Left cardiac atrium (tissue), 4 donors: ENCODE measurements around the gene PEMT. TPM values are rescaled to one million over a fixed set of nuclear protein-coding genes. Genes with fewer than 3 reads are reported as not detected.

ENCODE experiments used
- ATAC-seq, 2 donors: fragments of 200-7000 bp; cut with Tn5 transposase; one replicate each; pipeline ENCODE4 v1.9.1; 2020; ENCODE audit warnings: mild to moderate bottlenecking in 2 of 2, moderate library complexity in 2 of 2
- DNase-seq: peaks from one replicate; pipeline ENCODE4 v3.0.0-alpha.2; 2020
- intact Hi-C, 2 donors: fragments of 100-400 bp; cut with DNase I; formaldehyde crosslinking; loops; one replicate each; pipeline versions ENCODE4 v1.14.1 to v1.15.1; 2022 to 2023
- total RNA-seq, 2 donors: library from RNA; stranded (reverse); fragmentation: NEBNext Ultra II Directional; extraction: Animal tissue kit (Norgen Biotek cat#: 25700); gene quantifications; one replicate each; pipeline ENCODE4 v1.2.1, GENCODE V29; 2021
- donor health status: DM: no; HTN: yes; CAD: no.
- donor health status: DM: no; HTN: yes; CAD: no; lungs with severe emphysema.
- donor health status: DM: yes; HTN: yes; CAD: no.
- donor health status: Dilated cardiomyopathy.

Gene PEMT
- total RNA-seq, 2 donors from 2014 or later = 28.1 to 36.5 TPM

- ATAC-seq = no peak
- intact Hi-C loops = no loop called here
- peak; percentile 20 for DNase-seq
These were observed 48.4 kb downstream of the PEMT start for GRCh38 chr17:17542906-17543635.

GRCh38 chr17:17541640-17542001, 49.9 kb downstream of the PEMT start:
- no peak for ATAC-seq
- DNase-seq = peak; percentile 12
- intact Hi-C loops = no loop called here

GRCh38 chr17:17540935-17541639, 50.4 kb downstream of the PEMT start:
- ATAC-seq (no peak), DNase-seq (peak; percentile 17)
- intact Hi-C loops = no loop called here

GRCh38 chr17:17540278-17540906, 51.1 kb downstream of the PEMT start:
- intact Hi-C loops = no loop called here
- no peak for ATAC-seq
- DNase-seq = no peak

- no peak for ATAC-seq
- no peak for DNase-seq
- intact Hi-C loops = no loop called here
These were observed 51.9 kb downstream of the PEMT start for GRCh38 chr17:17539591-17539990.

- no peak for DNase-seq
- ATAC-seq = no peak
- intact Hi-C loops = no loop called here
These were observed 52.8 kb downstream of the PEMT start for GRCh38 chr17:17538417-17539391.

GRCh38 chr17:17537311-17538099, 54.0 kb downstream of the PEMT start:
- DNase-seq (peak; percentile 17), ATAC-seq (peak in 1 of 2 donors; percentile 44)
- intact Hi-C loops = no loop called here

- DNase-seq (peak; percentile 14), ATAC-seq (no peak)
- intact Hi-C loops = no loop called here
These were observed 54.8 kb downstream of the PEMT start for GRCh38 chr17:17536702-17537101.

- peak; percentile 93 to 94 for ATAC-seq
- intact Hi-C loops = no loop called here
- peak; percentile 85 for DNase-seq
These were observed 55.6 kb downstream of the PEMT start for GRCh38 chr17:17535957-17536356.

- ATAC-seq = no peak
- intact Hi-C loops = no loop called here
- DNase-seq = no peak
These were observed 57.5 kb downstream of the PEMT start for GRCh38 chr17:17533901-17534441.

GRCh38 chr17:17532991-17533390, 58.5 kb downstream of the PEMT start:
- DNase-seq (no peak), ATAC-seq (no peak)
- intact Hi-C loops = no loop called here

- ATAC-seq (no peak), DNase-seq (no peak)
- intact Hi-C loops = no loop called here
These were observed 60.4 kb downstream of the PEMT start for GRCh38 chr17:17531156-17531555.

GRCh38 chr17:17528696-17529652, 62.5 kb downstream of the PEMT start:
- intact Hi-C loops = no loop called here
- ATAC-seq (peak; percentile 36 to 43), DNase-seq (peak; percentile 24)

GRCh38 chr17:17527956-17528500, 63.5 kb downstream of the PEMT start:
- peak; percentile 23 for DNase-seq
- intact Hi-C loops = no loop called here
- no peak for ATAC-seq

GRCh38 chr17:17527534-17527933, 64.0 kb downstream of the PEMT start:
- peak; percentile 15 for DNase-seq
- peak; percentile 50 to 66 for ATAC-seq
- intact Hi-C loops = no loop called here

- DNase-seq (peak; percentile 55), ATAC-seq (peak; percentile 63 to 79)
- intact Hi-C loops = no loop called here
These were observed 65.1 kb downstream of the PEMT start for GRCh38 chr17:17526369-17526768.

- intact Hi-C loops = no loop called here
- ATAC-seq = peak in 1 of 2 donors; percentile 8
- peak; percentile 10 for DNase-seq
These were observed 65.6 kb downstream of the PEMT start for GRCh38 chr17:17525956-17526355.
